Measurements from ENCODE around the gene JMJD6. TPM values are rescaled to one million over a fixed set of nuclear protein-coding genes. Genes with fewer than 3 reads are reported as not detected.

Gene JMJD6
- polyA plus RNA-seq, 4 donors = 18.9 to 24.1 (median 21.3) TPM

Other genes with a start within 250 kb of the JMJD6 start
- 1 to 10 TPM; 5.8 to 9.5 (median 6.8) TPM for gene RHBDF2, start 225.2 kb downstream of the JMJD6 start, polyA plus RNA-seq (ENCODE audit: insufficient read length in 4 of 4)
- 10 to 100 TPM; 15.1 to 17.4 (median 15.4) TPM for gene CYGB, start 188.9 kb downstream of the JMJD6 start, polyA plus RNA-seq (ENCODE audit: insufficient read length in 4 of 4)
- 1 to 10 TPM; 2.7 to 4.0 (median 3.4) TPM for gene PRCD, start 186.6 kb downstream of the JMJD6 start, polyA plus RNA-seq (ENCODE audit: insufficient read length in 4 of 4)
- 10 to 100 TPM; 11.4 to 14.8 (median 12.3) TPM for gene ST6GALNAC2, start 140.7 kb downstream of the JMJD6 start, polyA plus RNA-seq (ENCODE audit: insufficient read length in 4 of 4)
- gene ST6GALNAC1, start 82.8 kb downstream of the JMJD6 start, polyA plus RNA-seq (ENCODE audit: insufficient read length in 4 of 4) = under 1 TPM; 0.24 to 0.37 (median 0.32) TPM
- gene MXRA7, start 15.6 kb downstream of the JMJD6 start, polyA plus RNA-seq (ENCODE audit: insufficient read length in 4 of 4) = 100 to 1,000 TPM; 107 to 127 (median 118) TPM
- gene METTL23, start 233 bp upstream of the JMJD6 start, polyA plus RNA-seq (ENCODE audit: insufficient read length in 4 of 4) = 10 to 100 TPM; 43.5 to 48.4 (median 44.7) TPM
- 100 to 1,000 TPM; 361 to 455 (median 424) TPM for gene SRSF2, start 10.7 kb upstream of the JMJD6 start, polyA plus RNA-seq (ENCODE audit: insufficient read length in 4 of 4)
- 10 to 100 TPM; 24.4 to 28.3 (median 26.6) TPM for gene MFSD11, start 11.5 kb upstream of the JMJD6 start, polyA plus RNA-seq (ENCODE audit: insufficient read length in 4 of 4)
- gene MGAT5B, start 141.8 kb upstream of the JMJD6 start, polyA plus RNA-seq (ENCODE audit: insufficient read length in 4 of 4) = 1 to 10 TPM; 1.4 to 2.4 (median 1.6) TPM

All from right renal pelvis (tissue), 4 donors.